Mesothelial cell of epicardium (in vitro differentiated cells): ENCODE results near the gene ERN2. TPM values are rescaled to one million over a fixed set of nuclear protein-coding genes. Genes with fewer than 3 reads are reported as not detected.

ENCODE experiments used
- DNase-seq, 2 experiments: peaks; one replicate each; pipeline ENCODE4 v3.0.0; 2021; ENCODE audit warnings: low spot score in 2 of 2; ENCODE audit not compliant: unreplicated experiment in 2 of 2
- H3K27ac Mint-ChIP-seq: 2 replicates; pipeline ENCODE4 v1.8.0; 2021; ENCODE audit warnings: mixed read lengths
- H3K27me3 Mint-ChIP-seq: 2 replicates; pipeline ENCODE4 v1.8.0; 2021; ENCODE audit warnings: low read depth, mixed read lengths
- H3K36me3 Mint-ChIP-seq: 2 replicates; pipeline ENCODE4 v1.8.0; 2021; ENCODE audit warnings: mixed read lengths
- H3K4me1 Mint-ChIP-seq: 2 replicates; pipeline ENCODE4 v1.8.0; 2021; ENCODE audit warnings: mixed read lengths
- H3K4me3 Mint-ChIP-seq: 2 replicates; pipeline ENCODE4 v1.8.0; 2021; ENCODE audit warnings: mild to moderate bottlenecking, moderate library complexity, mixed read lengths
- H3K9me3 Mint-ChIP-seq: 2 replicates; pipeline ENCODE4 v1.8.0; 2021; ENCODE audit warnings: mixed read lengths
- total RNA-seq: library from RNA; stranded (reverse); gene quantifications from 3 replicates; pipeline ENCODE4 v1.2.1, GENCODE V29; 2021
- TF ChIP-seq, protein P1 (sequence below): fragments of 200-600 bp; sonication (generic); IDR thresholded peaks from one replicate; pipeline ENCODE4 v1.5.0; 2021; ENCODE audit warnings: antibody characterized with exemption; ENCODE audit not compliant: unreplicated experiment

ERN2 gene
- 0.16 to 0.32 TPM (median 0.31 TPM) in 3 replicates for total RNA-seq

DNA sequence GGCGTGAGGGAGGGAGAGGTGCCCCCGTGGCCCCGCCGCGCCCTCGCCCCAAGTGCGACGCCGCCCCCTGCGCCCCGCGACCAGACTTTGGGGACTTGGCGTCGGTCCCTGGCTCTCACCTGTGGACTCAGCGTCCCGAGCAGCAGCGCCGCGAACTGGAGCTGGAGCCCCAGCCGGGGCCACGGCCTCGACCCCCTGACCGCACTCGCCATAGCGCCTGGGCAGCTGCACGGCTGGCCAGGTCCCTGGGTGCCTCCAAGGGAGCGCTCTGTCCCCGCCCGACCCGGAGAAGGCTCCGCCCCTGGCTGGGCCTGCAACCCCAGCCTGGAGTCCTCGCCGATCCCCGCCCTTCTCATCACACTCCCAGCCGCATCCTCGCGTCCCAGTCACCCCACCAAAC is at the start of gene ERN2:
Gene ERN2, minus strand, starts transcription at position 247 of the 400 bp plus-strand sequence. Its CDS starts 35 bp downstream, at position 212.
- Mint-ChIP-seq H3K9me3 (peaks cover 15% of the 10 kb centered on the region), H3K36me3 (no peaks in the 10 kb centered on the region), H3K27me3 (peaks cover 79% of the 10 kb centered on the region), H3K4me1 (no peaks in the 10 kb centered on the region), H3K27ac (no peak within 1 kb of the TSS), H3K4me3 (no peak within 1 kb of the TSS)
- TF ChIP-seq, protein P1, sequence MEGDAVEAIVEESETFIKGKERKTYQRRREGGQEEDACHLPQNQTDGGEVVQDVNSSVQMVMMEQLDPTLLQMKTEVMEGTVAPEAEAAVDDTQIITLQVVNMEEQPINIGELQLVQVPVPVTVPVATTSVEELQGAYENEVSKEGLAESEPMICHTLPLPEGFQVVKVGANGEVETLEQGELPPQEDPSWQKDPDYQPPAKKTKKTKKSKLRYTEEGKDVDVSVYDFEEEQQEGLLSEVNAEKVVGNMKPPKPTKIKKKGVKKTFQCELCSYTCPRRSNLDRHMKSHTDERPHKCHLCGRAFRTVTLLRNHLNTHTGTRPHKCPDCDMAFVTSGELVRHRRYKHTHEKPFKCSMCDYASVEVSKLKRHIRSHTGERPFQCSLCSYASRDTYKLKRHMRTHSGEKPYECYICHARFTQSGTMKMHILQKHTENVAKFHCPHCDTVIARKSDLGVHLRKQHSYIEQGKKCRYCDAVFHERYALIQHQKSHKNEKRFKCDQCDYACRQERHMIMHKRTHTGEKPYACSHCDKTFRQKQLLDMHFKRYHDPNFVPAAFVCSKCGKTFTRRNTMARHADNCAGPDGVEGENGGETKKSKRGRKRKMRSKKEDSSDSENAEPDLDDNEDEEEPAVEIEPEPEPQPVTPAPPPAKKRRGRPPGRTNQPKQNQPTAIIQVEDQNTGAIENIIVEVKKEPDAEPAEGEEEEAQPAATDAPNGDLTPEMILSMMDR, result no peak
- DNase-seq, result no peak

- Mint-ChIP-seq H3K36me3 (no peaks in the 10 kb centered on the region), H3K4me3 (no peak overlapping the region), H3K27me3 (peaks cover 63% of the 10 kb centered on the region)
These were observed 45.1 kb upstream of the ERN2 start for GRCh38 chr16:23757937-23758619.

GRCh38 chr16:23757116-23757515 is 44.1 kb upstream of the ERN2 start:
- TF ChIP-seq, protein P1, result no peak
- peaks cover 12% of the 10 kb centered on the region for H3K9me3 Mint-ChIP-seq
- no peak overlapping the region for H3K27ac Mint-ChIP-seq
- H3K4me3 Mint-ChIP-seq, result no peak overlapping the region
- DNase-seq, result no peak
- peaks cover 67% of the 10 kb centered on the region for H3K27me3 Mint-ChIP-seq
- no peaks in the 10 kb centered on the region for H3K36me3 Mint-ChIP-seq
- H3K4me1 Mint-ChIP-seq, result no peaks in the 10 kb centered on the region

More at GRCh38 chr16:23757937-23758619, 45.1 kb upstream of the ERN2 start:
- peaks cover 12% of the 10 kb centered on the region for H3K9me3 Mint-ChIP-seq
- TF ChIP-seq, protein P1, result no peak
- DNase-seq, result no peak
- no peaks in the 10 kb centered on the region for H3K4me1 Mint-ChIP-seq
- no peak overlapping the region for H3K27ac Mint-ChIP-seq

DNA sequence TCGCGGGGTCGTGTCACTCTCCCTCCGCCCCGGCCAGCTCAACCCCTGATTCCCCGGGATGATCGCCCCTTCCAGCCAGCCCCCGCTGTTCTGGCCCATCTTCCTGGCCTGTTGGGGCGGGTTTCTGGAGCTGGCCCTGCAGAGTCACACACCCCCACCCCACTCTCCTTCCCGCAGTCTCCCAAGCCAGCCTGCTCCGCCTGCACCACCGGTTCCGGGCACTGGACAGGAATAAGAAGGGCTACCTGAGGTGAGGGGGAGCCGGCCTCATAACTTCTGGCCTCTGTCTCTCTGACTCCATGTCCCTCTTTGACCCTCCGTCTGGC is 42.4 kb upstream of the ERN2 start:
- Mint-ChIP-seq H3K9me3 (peaks cover 12% of the 10 kb centered on the region), H3K27me3 (peaks cover 70% of the 10 kb centered on the region), H3K36me3 (no peaks in the 10 kb centered on the region), H3K27ac (no peak overlapping the region), H3K4me1 (no peaks in the 10 kb centered on the region), H3K4me3 (no peak overlapping the region)
- TF ChIP-seq, protein P1, result no peak
- no peak for DNase-seq

DNA sequence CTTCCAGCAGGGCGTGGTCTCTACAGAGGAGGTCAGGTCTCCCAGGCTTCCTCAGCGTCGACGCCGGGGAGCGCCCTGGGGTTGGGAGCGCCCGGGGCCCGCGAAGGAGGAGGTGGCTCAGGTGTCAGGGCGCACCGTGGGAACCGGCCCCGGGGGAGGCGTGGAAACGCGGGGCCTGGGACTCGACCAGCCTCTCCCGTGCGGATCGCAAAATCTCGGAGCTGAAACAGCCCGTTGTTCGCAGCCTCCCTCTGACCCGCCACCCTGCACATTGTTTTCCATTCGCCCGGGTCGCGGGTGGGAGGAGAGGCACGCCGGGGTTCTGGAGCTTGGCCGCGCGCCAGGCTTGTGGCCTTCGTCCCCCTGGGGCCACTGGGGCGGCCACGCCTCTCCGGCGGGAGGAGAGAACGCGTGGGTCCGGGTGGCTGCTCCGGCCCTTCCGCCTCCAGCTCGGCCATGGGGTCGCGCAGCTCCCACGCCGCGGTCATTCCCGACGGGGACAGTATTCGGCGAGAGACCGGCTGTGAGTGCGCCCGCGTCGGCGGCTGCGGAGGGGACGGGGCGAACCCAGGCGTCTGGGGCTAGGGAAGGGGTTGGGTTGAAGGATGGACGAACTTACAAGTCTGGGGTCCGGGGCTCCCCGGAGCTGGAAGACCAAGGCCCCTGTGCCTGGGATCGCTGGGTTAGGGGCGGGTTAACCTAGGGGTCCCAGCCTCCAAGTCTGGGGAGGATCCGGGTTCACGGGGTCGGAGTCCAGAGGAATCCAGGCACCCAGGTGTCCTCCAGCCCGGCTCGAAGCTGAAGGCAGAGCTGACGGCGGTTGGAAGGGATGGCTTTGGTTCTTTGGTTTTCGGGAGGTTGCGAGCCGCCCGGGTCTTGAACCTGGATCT is 41.8 kb upstream of the ERN2 start, which contains the start of gene CHP2:
Gene CHP2, plus strand, starts transcription at position 433 of the 890 bp plus-strand sequence. Its CDS starts 24 bp downstream, at position 457.
- no peak within 1 kb of the TSS for H3K27ac Mint-ChIP-seq
- peaks cover 68% of the 10 kb centered on the region for H3K27me3 Mint-ChIP-seq
- DNase-seq, result peak in 1 of 2 experiments; percentile 40
- no peaks in the 10 kb centered on the region for H3K36me3 Mint-ChIP-seq
- H3K4me1 Mint-ChIP-seq, result no peaks in the 10 kb centered on the region
- TF ChIP-seq, protein P1, result no peak
- no peak within 1 kb of the TSS for H3K4me3 Mint-ChIP-seq
- peaks cover 12% of the 10 kb centered on the region for H3K9me3 Mint-ChIP-seq
